ENCODE results near the gene CDH13.

CDH13 gene

DNA sequence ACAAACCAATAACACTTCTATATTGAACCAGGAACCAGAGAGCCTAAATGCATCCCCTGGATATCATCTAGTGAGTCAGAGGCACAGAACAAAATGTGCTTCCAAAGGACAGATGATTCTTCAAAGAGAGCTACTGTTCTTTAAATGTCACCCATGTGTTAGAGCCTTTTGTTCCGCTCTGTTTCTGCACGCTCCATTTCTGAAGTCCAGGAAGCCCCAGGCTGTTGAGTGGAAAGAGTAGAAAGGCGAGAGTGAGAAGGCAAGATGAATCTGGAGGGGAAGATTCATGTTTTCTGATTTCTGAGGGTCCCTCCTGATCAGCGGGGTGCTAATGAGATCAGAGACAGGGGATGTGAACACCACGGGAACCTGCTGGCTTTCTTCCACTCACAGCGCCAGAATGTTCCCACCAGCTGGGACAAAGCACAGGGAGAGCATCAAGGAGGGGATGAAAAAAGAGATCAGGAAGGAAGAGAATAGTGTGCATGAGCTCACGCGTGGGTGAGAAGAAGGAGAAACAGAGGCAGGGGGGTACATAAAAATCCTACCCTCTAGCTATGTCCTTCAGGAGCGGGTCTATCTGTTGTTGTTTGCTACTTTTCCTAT is 621.1 kb downstream of the CDH13 start:
- TF ChIP-seq ZNF565 (CRISPR knock-in tag; conservative IDR thresholded peaks at IDR 0.05; ENCODE audit: low read depth) (no peak), TCF4 (CRISPR knock-in tag; IDR thresholded peaks at IDR 0.05; ENCODE audit: borderline replicate concordance) (no peak), ZNF70 (CRISPR knock-in tag; IDR thresholded peaks at IDR 0.05) (no peak), OSR1 (CRISPR knock-in tag; IDR thresholded peaks at IDR 0.05) (no peak), ARNTL (CRISPR knock-in tag; IDR thresholded peaks at IDR 0.05; ENCODE audit: borderline replicate concordance, low read depth) (no peak), ESRRG (CRISPR knock-in tag; IDR thresholded peaks at IDR 0.05) (no peak), TOX (CRISPR knock-in tag; IDR thresholded peaks at IDR 0.05; ENCODE audit: borderline replicate concordance) (no peak), RARB (CRISPR knock-in tag; IDR thresholded peaks at IDR 0.05) (no peak), BACH2 (CRISPR knock-in tag; IDR thresholded peaks at IDR 0.05; ENCODE audit: borderline replicate concordance) (no peak), ZNF8 (CRISPR knock-in tag; IDR thresholded peaks at IDR 0.05) (no peak), CSDC2 (CRISPR knock-in tag; IDR thresholded peaks at IDR 0.05) (no peak), ZC3H10 (CRISPR knock-in tag; IDR thresholded peaks at IDR 0.05) (no peak)
- TF ChIP-seq, protein P1, sequence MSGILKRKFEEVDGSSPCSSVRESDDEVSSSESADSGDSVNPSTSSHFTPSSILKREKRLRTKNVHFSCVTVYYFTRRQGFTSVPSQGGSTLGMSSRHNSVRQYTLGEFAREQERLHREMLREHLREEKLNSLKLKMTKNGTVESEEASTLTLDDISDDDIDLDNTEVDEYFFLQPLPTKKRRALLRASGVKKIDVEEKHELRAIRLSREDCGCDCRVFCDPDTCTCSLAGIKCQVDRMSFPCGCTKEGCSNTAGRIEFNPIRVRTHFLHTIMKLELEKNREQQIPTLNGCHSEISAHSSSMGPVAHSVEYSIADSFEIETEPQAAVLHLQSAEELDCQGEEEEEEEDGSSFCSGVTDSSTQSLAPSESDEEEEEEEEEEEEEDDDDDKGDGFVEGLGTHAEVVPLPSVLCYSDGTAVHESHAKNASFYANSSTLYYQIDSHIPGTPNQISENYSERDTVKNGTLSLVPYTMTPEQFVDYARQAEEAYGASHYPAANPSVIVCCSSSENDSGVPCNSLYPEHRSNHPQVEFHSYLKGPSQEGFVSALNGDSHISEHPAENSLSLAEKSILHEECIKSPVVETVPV (CRISPR knock-in tag; IDR thresholded peaks at IDR 0.05): no peak
- TF ChIP-seq, protein P2, sequence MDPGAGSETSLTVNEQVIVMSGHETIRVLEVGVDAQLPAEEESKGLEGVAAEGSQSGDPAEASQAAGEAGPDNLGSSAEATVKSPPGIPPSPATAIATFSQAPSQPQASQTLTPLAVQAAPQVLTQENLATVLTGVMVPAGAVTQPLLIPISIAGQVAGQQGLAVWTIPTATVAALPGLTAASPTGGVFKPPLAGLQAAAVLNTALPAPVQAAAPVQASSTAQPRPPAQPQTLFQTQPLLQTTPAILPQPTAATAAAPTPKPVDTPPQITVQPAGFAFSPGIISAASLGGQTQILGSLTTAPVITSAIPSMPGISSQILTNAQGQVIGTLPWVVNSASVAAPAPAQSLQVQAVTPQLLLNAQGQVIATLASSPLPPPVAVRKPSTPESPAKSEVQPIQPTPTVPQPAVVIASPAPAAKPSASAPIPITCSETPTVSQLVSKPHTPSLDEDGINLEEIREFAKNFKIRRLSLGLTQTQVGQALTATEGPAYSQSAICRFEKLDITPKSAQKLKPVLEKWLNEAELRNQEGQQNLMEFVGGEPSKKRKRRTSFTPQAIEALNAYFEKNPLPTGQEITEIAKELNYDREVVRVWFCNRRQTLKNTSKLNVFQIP (CRISPR knock-in tag; IDR thresholded peaks at IDR 0.05; ENCODE audit: borderline replicate concordance, low read depth): no peak
- no peak for ATAC-seq

DNA sequence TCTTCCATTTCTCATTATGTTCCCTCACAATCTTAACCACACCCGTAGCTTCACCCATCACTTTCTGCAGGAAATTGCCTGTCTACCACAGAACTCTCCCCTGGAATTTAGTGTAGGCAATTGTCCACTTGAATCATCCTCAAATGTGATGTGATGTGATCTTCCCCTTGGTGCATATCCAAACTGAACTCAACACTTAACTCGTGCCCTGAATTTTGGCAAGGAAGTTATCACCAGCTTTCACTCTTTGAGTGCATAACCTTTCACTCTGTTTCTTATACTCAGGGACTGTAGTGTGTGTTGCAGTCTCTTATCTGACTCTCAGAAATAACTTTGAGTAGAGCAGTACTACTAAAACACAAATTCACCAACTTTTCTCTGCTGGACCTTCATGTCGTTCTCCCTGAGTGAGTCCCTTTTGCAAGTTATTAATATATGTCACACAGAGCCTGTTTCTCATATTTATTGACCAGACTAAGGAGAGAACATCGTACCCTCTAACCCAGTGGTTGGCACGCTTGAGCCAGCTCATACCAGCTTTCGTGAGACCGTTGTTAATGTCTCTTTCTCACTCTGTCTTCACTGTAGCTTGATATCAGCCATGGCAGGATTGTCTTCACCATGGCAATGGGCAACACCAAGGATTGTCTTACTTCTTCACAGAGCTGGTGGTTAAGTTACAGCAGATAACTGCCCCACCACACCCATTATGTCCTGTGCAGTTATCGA is 622.1 kb downstream of the CDH13 start:
- TF ChIP-seq, protein P3, sequence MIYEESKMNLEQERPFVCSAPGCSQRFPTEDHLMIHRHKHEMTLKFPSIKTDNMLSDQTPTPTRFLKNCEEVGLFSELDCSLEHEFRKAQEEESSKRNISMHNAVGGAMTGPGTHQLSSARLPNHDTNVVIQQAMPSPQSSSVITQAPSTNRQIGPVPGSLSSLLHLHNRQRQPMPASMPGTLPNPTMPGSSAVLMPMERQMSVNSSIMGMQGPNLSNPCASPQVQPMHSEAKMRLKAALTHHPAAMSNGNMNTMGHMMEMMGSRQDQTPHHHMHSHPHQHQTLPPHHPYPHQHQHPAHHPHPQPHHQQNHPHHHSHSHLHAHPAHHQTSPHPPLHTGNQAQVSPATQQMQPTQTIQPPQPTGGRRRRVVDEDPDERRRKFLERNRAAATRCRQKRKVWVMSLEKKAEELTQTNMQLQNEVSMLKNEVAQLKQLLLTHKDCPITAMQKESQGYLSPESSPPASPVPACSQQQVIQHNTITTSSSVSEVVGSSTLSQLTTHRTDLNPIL (CRISPR knock-in tag; IDR thresholded peaks at IDR 0.05; ENCODE audit: low read depth): no peak
- no peak for TF ChIP-seq ZFP3 (CRISPR knock-in tag; IDR thresholded peaks at IDR 0.05)
- no peak for TF ChIP-seq OSR1 (CRISPR knock-in tag; IDR thresholded peaks at IDR 0.05)
- TF ChIP-seq ARNTL (CRISPR knock-in tag; IDR thresholded peaks at IDR 0.05; ENCODE audit: borderline replicate concordance, low read depth): no peak
- no peak for TF ChIP-seq ISL1 (CRISPR knock-in tag; IDR thresholded peaks at IDR 0.05)
- TF ChIP-seq, protein P4, sequence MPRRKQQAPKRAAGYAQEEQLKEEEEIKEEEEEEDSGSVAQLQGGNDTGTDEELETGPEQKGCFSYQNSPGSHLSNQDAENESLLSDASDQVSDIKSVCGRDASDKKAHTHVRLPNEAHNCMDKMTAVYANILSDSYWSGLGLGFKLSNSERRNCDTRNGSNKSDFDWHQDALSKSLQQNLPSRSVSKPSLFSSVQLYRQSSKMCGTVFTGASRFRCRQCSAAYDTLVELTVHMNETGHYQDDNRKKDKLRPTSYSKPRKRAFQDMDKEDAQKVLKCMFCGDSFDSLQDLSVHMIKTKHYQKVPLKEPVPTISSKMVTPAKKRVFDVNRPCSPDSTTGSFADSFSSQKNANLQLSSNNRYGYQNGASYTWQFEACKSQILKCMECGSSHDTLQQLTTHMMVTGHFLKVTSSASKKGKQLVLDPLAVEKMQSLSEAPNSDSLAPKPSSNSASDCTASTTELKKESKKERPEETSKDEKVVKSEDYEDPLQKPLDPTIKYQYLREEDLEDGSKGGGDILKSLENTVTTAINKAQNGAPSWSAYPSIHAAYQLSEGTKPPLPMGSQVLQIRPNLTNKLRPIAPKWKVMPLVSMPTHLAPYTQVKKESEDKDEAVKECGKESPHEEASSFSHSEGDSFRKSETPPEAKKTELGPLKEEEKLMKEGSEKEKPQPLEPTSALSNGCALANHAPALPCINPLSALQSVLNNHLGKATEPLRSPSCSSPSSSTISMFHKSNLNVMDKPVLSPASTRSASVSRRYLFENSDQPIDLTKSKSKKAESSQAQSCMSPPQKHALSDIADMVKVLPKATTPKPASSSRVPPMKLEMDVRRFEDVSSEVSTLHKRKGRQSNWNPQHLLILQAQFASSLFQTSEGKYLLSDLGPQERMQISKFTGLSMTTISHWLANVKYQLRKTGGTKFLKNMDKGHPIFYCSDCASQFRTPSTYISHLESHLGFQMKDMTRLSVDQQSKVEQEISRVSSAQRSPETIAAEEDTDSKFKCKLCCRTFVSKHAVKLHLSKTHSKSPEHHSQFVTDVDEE (CRISPR knock-in tag; IDR thresholded peaks at IDR 0.05): no peak
- no peak for TF ChIP-seq SNAI2 (CRISPR knock-in tag; IDR thresholded peaks at IDR 0.05)
- TF ChIP-seq ZNF565 (CRISPR knock-in tag; conservative IDR thresholded peaks at IDR 0.05; ENCODE audit: low read depth): no peak
- no peak for TF ChIP-seq ZFP30 (CRISPR knock-in tag; IDR thresholded peaks at IDR 0.05)
- TF ChIP-seq ZNF70 (CRISPR knock-in tag; IDR thresholded peaks at IDR 0.05): no peak
- TF ChIP-seq, protein P5, sequence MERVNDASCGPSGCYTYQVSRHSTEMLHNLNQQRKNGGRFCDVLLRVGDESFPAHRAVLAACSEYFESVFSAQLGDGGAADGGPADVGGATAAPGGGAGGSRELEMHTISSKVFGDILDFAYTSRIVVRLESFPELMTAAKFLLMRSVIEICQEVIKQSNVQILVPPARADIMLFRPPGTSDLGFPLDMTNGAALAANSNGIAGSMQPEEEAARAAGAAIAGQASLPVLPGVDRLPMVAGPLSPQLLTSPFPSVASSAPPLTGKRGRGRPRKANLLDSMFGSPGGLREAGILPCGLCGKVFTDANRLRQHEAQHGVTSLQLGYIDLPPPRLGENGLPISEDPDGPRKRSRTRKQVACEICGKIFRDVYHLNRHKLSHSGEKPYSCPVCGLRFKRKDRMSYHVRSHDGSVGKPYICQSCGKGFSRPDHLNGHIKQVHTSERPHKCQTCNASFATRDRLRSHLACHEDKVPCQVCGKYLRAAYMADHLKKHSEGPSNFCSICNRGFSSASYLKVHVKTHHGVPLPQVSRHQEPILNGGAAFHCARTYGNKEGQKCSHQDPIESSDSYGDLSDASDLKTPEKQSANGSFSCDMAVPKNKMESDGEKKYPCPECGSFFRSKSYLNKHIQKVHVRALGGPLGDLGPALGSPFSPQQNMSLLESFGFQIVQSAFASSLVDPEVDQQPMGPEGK (CRISPR knock-in tag; IDR thresholded peaks at IDR 0.05; ENCODE audit: borderline replicate concordance): no peak
- no peak for TF ChIP-seq CSDC2 (CRISPR knock-in tag; IDR thresholded peaks at IDR 0.05)
- no peak for TF ChIP-seq RARB (CRISPR knock-in tag; IDR thresholded peaks at IDR 0.05)
- ATAC-seq: no peak; the same call in 2 of the 3 replicates

Data from SK-N-SH treated with all-trans-retinoic acid at 6 μM for 48 hours (cell line).